Prostate gland (tissue), 2 donors: ENCODE measurements around the gene GPR89A. TPM values are rescaled to one million over a fixed set of nuclear protein-coding genes. Genes with fewer than 3 reads are reported as not detected.

Experiments used
- DNase-seq: peaks from one replicate; pipeline ENCODE4 v3.0.0-alpha.2; 2019; ENCODE audit warnings: low spot score
- H3K27ac ChIP-seq, 2 donors: fragments of 200-600 bp; sonication (generic); 2 replicates each; pipeline ENCODE4 v1.5.1; 2017 to 2019
- H3K27me3 ChIP-seq: fragments of 200-600 bp; sonication (generic); replicated peaks from 2 replicates; pipeline ENCODE4 v1.5.1; 2019; ENCODE audit not compliant: insufficient read depth
- H3K36me3 ChIP-seq, 2 donors: fragments of 200-600 bp; sonication (generic); 1 replicate in 1 of 2; 2 replicates in 1 of 2; pipeline versions ENCODE4 v1.5.1 to v1.8.1; 2017 to 2019
- H3K4me1 ChIP-seq: fragments of 200-600 bp; sonication (generic); replicated peaks from 2 replicates; pipeline ENCODE4 v1.5.1; 2019
- H3K4me3 ChIP-seq, 2 donors: fragments of 200-600 bp; sonication (generic); 2 replicates each; pipeline ENCODE4 v1.5.1; 2017 to 2019
- H3K9me3 ChIP-seq: fragments of 200-600 bp; sonication (generic); 2 replicates; pipeline ENCODE4 v1.5.1; 2017
- CTCF ChIP-seq, 4 experiments: fragments of 200-600 bp in 2 of 4; fragments of 450-650 bp in 2 of 4; sonication (generic) in 2 of 4; IDR thresholded peaks; 1 replicate in 3 of 4; 2 replicates in 1 of 4; pipeline ENCODE4 v1.5.1; 2016 to 2019; ENCODE audit warnings: antibody characterized with exemption in 4 of 4, mild to moderate bottlenecking in 2 of 4, moderate library complexity in 2 of 4
- POLR2A ChIP-seq: fragments of 450-650 bp; IDR thresholded peaks from one replicate; pipeline ENCODE4 v1.6.1; 2016; ENCODE audit warnings: antibody characterized with exemption, mild to moderate bottlenecking
- POLR2AphosphoS5 ChIP-seq: sonication (generic); formaldehyde crosslinking; IDR thresholded peaks from one replicate; pipeline ENCODE4 v1.6.1; 2017; ENCODE audit warnings: antibody characterized with exemption
- WGBS: methylation state at CpG from one replicate; pipeline ENCODE4 v1.1.5; 2018; 5-methylcytosine and 5-hydroxymethylcytosine counted together
- intact Hi-C: fragments of 100-400 bp; cut with DNase I; formaldehyde crosslinking; loops from one replicate; pipeline ENCODE4 v1.14.2; 2022
- total RNA-seq, 2 donors: library from RNA; depleted of rRNA; stranded (reverse); fragments of >200 nt; gene quantifications; one replicate each; pipeline ENCODE4 v1.1.0, GENCODE V29; 2016

Gene GPR89A
- total RNA-seq, 2 donors from 2014 or later: 14.5 to 30.1 TPM

GRCh38 chr1:145692785-145693443 lies 85.1 kb downstream of the GPR89A start:
- 93% methylated on average over 11 of the region's 11 CpGs for WGBS
- no peak for DNase-seq
- Histone ChIP-seq H3K4me3 (no peak overlapping the region), H3K9me3 (no peaks in the 10 kb centered on the region), H3K27ac (no peak overlapping the region), H3K4me1 (no peaks in the 10 kb centered on the region), H3K27me3 (no peaks in the 10 kb centered on the region), H3K36me3 (no peaks in the 10 kb centered on the region)
- intact Hi-C loops: no loop called here
- TF ChIP-seq POLR2AphosphoS5 (no peak), CTCF (IDR thresholded peaks at IDR 0.05) (no peak), POLR2A (no peak)

GRCh38 chr1:145695821-145696629 lies 88.2 kb downstream of the GPR89A start:
- TF ChIP-seq CTCF (IDR thresholded peaks at IDR 0.05): no peak
- no peak for TF ChIP-seq POLR2AphosphoS5
- no peak for TF ChIP-seq POLR2A
- H3K27ac ChIP-seq: no peak overlapping the region
- H3K9me3 ChIP-seq: no peaks in the 10 kb centered on the region
- no peaks in the 10 kb centered on the region for H3K27me3 ChIP-seq
- intact Hi-C loops: no loop called here
- no peaks in the 10 kb centered on the region for H3K4me1 ChIP-seq
- H3K36me3 ChIP-seq: no peaks in the 10 kb centered on the region
- H3K4me3 ChIP-seq: no peak overlapping the region
- no peak for DNase-seq
- WGBS: 81% methylated on average over 5 of the region's 5 CpGs

GRCh38 chr1:145696630-145696960 lies 88.8 kb downstream of the GPR89A start:
- Histone ChIP-seq H3K9me3 (no peaks in the 10 kb centered on the region), H3K4me1 (no peaks in the 10 kb centered on the region), H3K36me3 (no peaks in the 10 kb centered on the region), H3K27ac (no peak overlapping the region), H3K27me3 (no peaks in the 10 kb centered on the region), H3K4me3 (no peak overlapping the region)
- 87% methylated on average over 3 of the region's 3 CpGs for WGBS
- TF ChIP-seq POLR2AphosphoS5 (no peak), POLR2A (no peak), CTCF (IDR thresholded peaks at IDR 0.05) (no peak)
- no peak for DNase-seq
- intact Hi-C loops: no loop called here

- Histone ChIP-seq H3K9me3 (no peaks in the 10 kb centered on the region), H3K27ac (no peak overlapping the region), H3K27me3 (no peaks in the 10 kb centered on the region), H3K36me3 (no peaks in the 10 kb centered on the region), H3K4me1 (no peaks in the 10 kb centered on the region), H3K4me3 (no peak overlapping the region)
- no peak for DNase-seq
- 63% methylated on average over 2 of the region's 2 CpGs for WGBS
- intact Hi-C loops: no loop called here
- TF ChIP-seq POLR2AphosphoS5: no peak
These were observed 93.6 kb downstream of the GPR89A start for GRCh38 chr1:145701306-145701862.

GRCh38 chr1:145702052-145702451 lies 94.3 kb downstream of the GPR89A start:
- no peak for DNase-seq
- Histone ChIP-seq H3K27ac (no peak overlapping the region), H3K9me3 (no peaks in the 10 kb centered on the region), H3K4me3 (no peak overlapping the region), H3K27me3 (no peaks in the 10 kb centered on the region), H3K4me1 (no peaks in the 10 kb centered on the region), H3K36me3 (no peaks in the 10 kb centered on the region)
- intact Hi-C loops: no loop called here
- 81% methylated on average over 2 of the region's 2 CpGs for WGBS
- no peak for TF ChIP-seq POLR2AphosphoS5
- TF ChIP-seq CTCF (IDR thresholded peaks at IDR 0.05): no peak
- no peak for TF ChIP-seq POLR2A
